HCT116 (cell line): ENCODE measurements around the gene BCAR3. TPM values are rescaled to one million over a fixed set of nuclear protein-coding genes. Genes with fewer than 3 reads are reported as not detected.

Experiments used
- ATAC-seq: fragments of 200-7000 bp; cut with Tn5 transposase; 2 replicates; pipeline ENCODE4 v1.9.1; 2020; ENCODE audit warnings: mild to moderate bottlenecking, moderate library complexity
- BruUV-seq: library from RNA; stranded (reverse); fragments of 400-500 nt; replicated peaks from 2 replicates; lab custom pipeline; 2021; lab: Mats Ljungman, UMichigan
- CTCF ChIA-PET: fragments of 300-600 bp; sonication (Branson Sonifier 250); formaldehyde crosslinking; loops from one replicate; lab custom pipeline; 2021; ENCODE audit warnings: antibody characterized with exemption; lab: Charles Lee
- POLR2A ChIA-PET: fragments of 300-600, 350-600 bp; sonication (Branson Sonifier 250); formaldehyde crosslinking; loops from one replicate; lab custom pipeline; 2021; ENCODE audit warnings: antibody characterized with exemption; lab: Charles Lee
- RAD21 ChIA-PET, 2 experiments: fragments of 300-600 bp; sonication (Branson Sonifier 250); formaldehyde crosslinking; loops; one replicate each; lab custom pipeline; 2023; ENCODE audit warnings: low total read pairs in 2 of 2; ENCODE audit not compliant: uncharacterized antibody in 2 of 2, unreplicated experiment in 2 of 2, low non-redundant PET in 1 of 2; lab: Charles Lee
- DNase-seq: peaks from one replicate; pipeline ENCODE4 v3.0.0-alpha.2; 2010; ENCODE audit warnings: low read depth, low spot score
- H2AFZ ChIP-seq: fragments of 200-600 bp; shearing (Covaris generic), sonication (generic); 2 replicates; pipeline ENCODE4 v1.6.1; 2017; ENCODE audit warnings: low read depth, mixed run types, mixed read lengths, antibody characterized with exemption, low read length; ENCODE audit not compliant: poor library complexity, severe bottlenecking
- H3K27ac ChIP-seq: 2 replicates; pipeline ENCODE4 v1.5.1; 2012; ENCODE audit warnings: low read depth, low read length
- H3K27me3 ChIP-seq: fragments of 200-600 bp; sonication (generic); 2 replicates; pipeline ENCODE4 v1.6.1; 2016; ENCODE audit warnings: mixed run types, low read length, mixed read lengths; ENCODE audit not compliant: insufficient read depth
- H3K36me3 ChIP-seq, 2 experiments: fragments of 200-500 bp in 1 of 2; fragments of 200-600 bp in 1 of 2; sonication (Bioruptor generic) in 1 of 2; sonication (generic) in 1 of 2; 2 replicates each; pipeline versions ENCODE4 v1.5.1 to v1.6.1; 2014 to 2016; ENCODE audit warnings: low read length in 2 of 2, inconsistent platforms in 1 of 2, mixed read lengths in 1 of 2, mixed run types in 1 of 2; ENCODE audit not compliant: insufficient read depth in 2 of 2, control insufficient read depth in 1 of 2
- H3K4me1 ChIP-seq, 2 experiments: fragments of 200-600 bp in 1 of 2; sonication (generic) in 1 of 2; 2 replicates each; pipeline versions ENCODE4 v1.5.1 to v1.6.1; 2012 to 2017; ENCODE audit warnings: low read length in 2 of 2, inconsistent platforms in 1 of 2, mild to moderate bottlenecking in 1 of 2, mixed read lengths in 1 of 2, mixed run types in 1 of 2, moderate library complexity in 1 of 2; ENCODE audit not compliant: insufficient read depth in 2 of 2, control insufficient read depth in 1 of 2
- H3K4me2 ChIP-seq: fragments of 200-600 bp; sonication (generic); 2 replicates; pipeline ENCODE4 v1.6.1; 2017; ENCODE audit warnings: mixed run types, low read length, mixed read lengths
- H3K4me3 ChIP-seq, 2 experiments: fragments of 200-600 bp in 1 of 2; sonication (generic) in 1 of 2; replicated peaks in 1 of 2; 2 replicates each; pipeline ENCODE4 v1.5.1; 2011 to 2016; ENCODE audit warnings: low read length in 2 of 2, control low read depth in 1 of 2, low read depth in 1 of 2, mild to moderate bottlenecking in 1 of 2, mixed read lengths in 1 of 2, mixed run types in 1 of 2
- H3K79me2 ChIP-seq: fragments of 200-600 bp; sonication (generic); 2 replicates; pipeline ENCODE4 v1.6.1; 2017; ENCODE audit warnings: mild to moderate bottlenecking, mixed run types, low read length, moderate library complexity, mixed read lengths; ENCODE audit not compliant: insufficient read depth
- H3K9ac ChIP-seq: fragments of 200-600 bp; sonication (generic); 2 replicates; pipeline ENCODE4 v1.6.1; 2016; ENCODE audit warnings: low read length, mixed read lengths
- H3K9me2 ChIP-seq: fragments of 200-600 bp; sonication (generic), shearing (Covaris generic); 2 replicates; pipeline ENCODE4 v1.6.1; 2017; ENCODE audit warnings: mixed run types, mild to moderate bottlenecking, moderate library complexity; ENCODE audit not compliant: insufficient read depth
- H3K9me3 ChIP-seq, 2 experiments: fragments of 200-500 bp in 1 of 2; fragments of 200-600 bp in 1 of 2; sonication (Bioruptor generic) in 1 of 2; sonication (generic) in 1 of 2; 2 replicates each; pipeline ENCODE4 v1.6.1; 2014 to 2017; ENCODE audit warnings: low read length in 2 of 2, mixed read lengths in 2 of 2, inconsistent platforms in 1 of 2, low read depth in 1 of 2, mild to moderate bottlenecking in 1 of 2, mixed run types in 1 of 2, moderate library complexity in 1 of 2; ENCODE audit not compliant: control insufficient read depth in 1 of 2, insufficient read depth in 1 of 2
- H4K20me1 ChIP-seq: fragments of 200-600 bp; sonication (generic), shearing (Covaris generic); 2 replicates; pipeline ENCODE4 v1.6.1; 2017; ENCODE audit warnings: mixed run types, mild to moderate bottlenecking, moderate library complexity; ENCODE audit not compliant: insufficient read depth
- CBX3 ChIP-seq: IDR thresholded peaks from 2 replicates; pipeline ENCODE4 v1.6.1; 2012; ENCODE audit warnings: low read depth
- CEBPB ChIP-seq: IDR thresholded peaks from 2 replicates; pipeline ENCODE4 v1.6.1; 2012; ENCODE audit warnings: low read depth
- EGR1 ChIP-seq: IDR thresholded peaks from 2 replicates; pipeline ENCODE4 v1.6.1; 2012; ENCODE audit warnings: low read depth
- EZH2 ChIP-seq: fragments of 200-600 bp; sonication (generic); IDR thresholded peaks from 2 replicates; pipeline ENCODE4 v1.6.1; 2017; ENCODE audit warnings: antibody characterized with exemption, mixed run types
- EZH2phosphoT487 ChIP-seq: fragments of 200-600 bp; IDR thresholded peaks from 2 replicates; pipeline ENCODE4 v1.6.1; 2018; ENCODE audit warnings: antibody characterized with exemption, borderline replicate concordance
- FOSL1 ChIP-seq: IDR thresholded peaks from 2 replicates; pipeline ENCODE4 v1.6.1; 2012; ENCODE audit warnings: low read depth
- JUND ChIP-seq: IDR thresholded peaks from 2 replicates; pipeline ENCODE4 v1.6.1; 2012
- POLR2A ChIP-seq: IDR thresholded peaks from 2 replicates; pipeline ENCODE4 v1.7.0; 2011; ENCODE audit warnings: borderline replicate concordance; ENCODE audit not compliant: insufficient read depth, insufficient read length; ENCODE audit errors: extremely low read depth
- POLR2AphosphoS5 ChIP-seq: IDR thresholded peaks from 2 replicates; pipeline ENCODE4 v1.6.1; 2011; ENCODE audit warnings: mild to moderate bottlenecking, low read depth, low read length, moderate library complexity
- RAD21 ChIP-seq: IDR thresholded peaks from 2 replicates; pipeline ENCODE4 v1.6.1; 2012; ENCODE audit warnings: low read depth, mild to moderate bottlenecking
- SIN3A ChIP-seq: IDR thresholded peaks from 2 replicates; pipeline ENCODE4 v1.6.1; 2012; ENCODE audit warnings: low read depth
- SP1 ChIP-seq: IDR thresholded peaks from 2 replicates; pipeline ENCODE4 v1.6.1; 2012; ENCODE audit warnings: low read depth
- TCF7L2 ChIP-seq: IDR thresholded peaks from 2 replicates; pipeline ENCODE4 v1.7.0; 2011; ENCODE audit warnings: borderline replicate concordance, inconsistent platforms; ENCODE audit not compliant: insufficient read depth, insufficient read length; ENCODE audit errors: extremely low read depth
- YY1 ChIP-seq: IDR thresholded peaks from 2 replicates; pipeline ENCODE4 v1.6.1; 2011; ENCODE audit warnings: low read length, low read depth, moderate library complexity, mild to moderate bottlenecking; ENCODE audit not compliant: insufficient replicate concordance; ENCODE audit errors: extremely low read depth
- intact Hi-C: fragments of 100-400 bp; cut with micrococcal nuclease; formaldehyde crosslinking; loops from 2 replicates; pipeline ENCODE4 v1.10.0; 2022
- total RNA-seq: library from RNA; stranded (reverse); gene quantifications from one replicate; pipeline ENCODE4 v1.2.1, GENCODE V29; 2021; ENCODE audit not compliant: unreplicated experiment
- TF ChIP-seq, protein P1 (sequence below): IDR thresholded peaks from 2 replicates; pipeline ENCODE4 v1.6.1; 2012
- TF ChIP-seq, protein P2 (sequence below): IDR thresholded peaks from 2 replicates; pipeline ENCODE4 v1.6.1; 2011; ENCODE audit warnings: mild to moderate bottlenecking, low read length, moderate library complexity; ENCODE audit not compliant: insufficient replicate concordance; ENCODE audit errors: extremely low read depth
- TF ChIP-seq, protein P3 (sequence below), 3 experiments: fragments of 200-600 bp in 1 of 3; sonication (generic) in 1 of 3; IDR thresholded peaks in 2 of 3; conservative IDR thresholded peaks in 1 of 3; 2 replicates each; pipeline ENCODE4 v1.5.1; 2012 to 2017; ENCODE audit warnings: low read depth in 2 of 3, low read length in 2 of 3, antibody characterized with exemption in 1 of 3, borderline replicate concordance in 1 of 3, control low read depth in 1 of 3, mild to moderate bottlenecking in 1 of 3, mixed read lengths in 1 of 3, mixed run types in 1 of 3, moderate library complexity in 1 of 3; ENCODE audit not compliant: insufficient read depth in 1 of 3

Gene BCAR3
- total RNA-seq, 1 experiment from 2014 or later = 24.5 TPM

DNA sequence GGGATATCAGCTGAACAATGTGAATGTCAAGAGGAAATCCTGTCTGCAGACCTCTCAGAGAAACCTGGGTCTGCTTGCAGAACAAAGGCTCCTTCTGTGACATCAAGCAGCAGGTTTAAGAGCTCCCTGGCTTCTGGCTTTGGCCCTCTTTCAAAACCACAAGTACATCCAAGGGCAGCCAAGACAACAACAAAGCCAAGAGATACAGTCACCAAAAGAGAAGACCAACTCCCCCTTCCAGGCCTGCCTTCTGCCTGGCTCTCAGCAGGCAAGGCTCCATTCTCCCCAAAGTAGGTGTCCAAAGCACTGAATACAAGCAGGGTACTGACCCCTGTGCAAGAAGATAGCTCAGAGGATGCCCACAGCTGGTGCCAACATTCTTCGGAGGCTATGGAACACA, 11.5 kb downstream of the BCAR3 start:
- ATAC-seq = peak; percentile 83
- BruUV-seq = no TSS peak
- peaks cover 13% of the 10 kb centered on the region; the same call in 1 of the 2 replicates for H4K20me1 ChIP-seq
- peak; percentile 68 for DNase-seq
- H3K79me2 ChIP-seq = peaks cover 96% of the 10 kb centered on the region
- peaks cover 0 to 53% of the 10 kb centered on the region in 2 experiments; a peak in 2 of 4 replicates for H3K36me3 ChIP-seq
- no peaks in the 10 kb centered on the region for H3K27me3 ChIP-seq
- TF ChIP-seq, protein P1, sequence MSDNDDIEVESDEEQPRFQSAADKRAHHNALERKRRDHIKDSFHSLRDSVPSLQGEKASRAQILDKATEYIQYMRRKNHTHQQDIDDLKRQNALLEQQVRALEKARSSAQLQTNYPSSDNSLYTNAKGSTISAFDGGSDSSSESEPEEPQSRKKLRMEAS = no peak; the same call in 1 of the 2 replicates
- TF ChIP-seq POLR2AphosphoS5 (no peak), CEBPB (0 out of 2 replicates have a peak, but pooled peaks have one; percentile 26), FOSL1 (no peak), CBX3 (no peak), POLR2A (no peak), EZH2 (no peak), YY1 (no peak), TCF7L2 (peak; percentile 77), EGR1 (no peak), SIN3A (no peak), RAD21 (0 out of 2 replicates have a peak, but pooled peaks have one; percentile 0), SP1 (peak; percentile 51), JUND (no peak; the same call in 1 of the 2 replicates), EZH2phosphoT487 (no peak)
- TF ChIP-seq, protein P2, sequence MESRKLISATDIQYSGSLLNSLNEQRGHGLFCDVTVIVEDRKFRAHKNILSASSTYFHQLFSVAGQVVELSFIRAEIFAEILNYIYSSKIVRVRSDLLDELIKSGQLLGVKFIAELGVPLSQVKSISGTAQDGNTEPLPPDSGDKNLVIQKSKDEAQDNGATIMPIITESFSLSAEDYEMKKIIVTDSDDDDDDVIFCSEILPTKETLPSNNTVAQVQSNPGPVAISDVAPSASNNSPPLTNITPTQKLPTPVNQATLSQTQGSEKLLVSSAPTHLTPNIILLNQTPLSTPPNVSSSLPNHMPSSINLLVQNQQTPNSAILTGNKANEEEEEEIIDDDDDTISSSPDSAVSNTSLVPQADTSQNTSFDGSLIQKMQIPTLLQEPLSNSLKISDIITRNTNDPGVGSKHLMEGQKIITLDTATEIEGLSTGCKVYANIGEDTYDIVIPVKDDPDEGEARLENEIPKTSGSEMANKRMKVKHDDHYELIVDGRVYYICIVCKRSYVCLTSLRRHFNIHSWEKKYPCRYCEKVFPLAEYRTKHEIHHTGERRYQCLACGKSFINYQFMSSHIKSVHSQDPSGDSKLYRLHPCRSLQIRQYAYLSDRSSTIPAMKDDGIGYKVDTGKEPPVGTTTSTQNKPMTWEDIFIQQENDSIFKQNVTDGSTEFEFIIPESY = no peak
- TF ChIP-seq, protein P3, sequence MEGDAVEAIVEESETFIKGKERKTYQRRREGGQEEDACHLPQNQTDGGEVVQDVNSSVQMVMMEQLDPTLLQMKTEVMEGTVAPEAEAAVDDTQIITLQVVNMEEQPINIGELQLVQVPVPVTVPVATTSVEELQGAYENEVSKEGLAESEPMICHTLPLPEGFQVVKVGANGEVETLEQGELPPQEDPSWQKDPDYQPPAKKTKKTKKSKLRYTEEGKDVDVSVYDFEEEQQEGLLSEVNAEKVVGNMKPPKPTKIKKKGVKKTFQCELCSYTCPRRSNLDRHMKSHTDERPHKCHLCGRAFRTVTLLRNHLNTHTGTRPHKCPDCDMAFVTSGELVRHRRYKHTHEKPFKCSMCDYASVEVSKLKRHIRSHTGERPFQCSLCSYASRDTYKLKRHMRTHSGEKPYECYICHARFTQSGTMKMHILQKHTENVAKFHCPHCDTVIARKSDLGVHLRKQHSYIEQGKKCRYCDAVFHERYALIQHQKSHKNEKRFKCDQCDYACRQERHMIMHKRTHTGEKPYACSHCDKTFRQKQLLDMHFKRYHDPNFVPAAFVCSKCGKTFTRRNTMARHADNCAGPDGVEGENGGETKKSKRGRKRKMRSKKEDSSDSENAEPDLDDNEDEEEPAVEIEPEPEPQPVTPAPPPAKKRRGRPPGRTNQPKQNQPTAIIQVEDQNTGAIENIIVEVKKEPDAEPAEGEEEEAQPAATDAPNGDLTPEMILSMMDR (IDR thresholded peaks at IDR 0.05 in 2 of 3, conservative IDR thresholded peaks at IDR 0.05 in 1 of 3; ENCODE audit: borderline replicate concordance in 1 of 3, insufficient read depth in 1 of 3, low read depth in 2 of 3, low read length in 2 of 3) = no peak
- no peak overlapping the region for H3K9ac ChIP-seq
- RAD21 ChIA-PET = no interaction called here
- H3K9me2 ChIP-seq = no peaks in the 10 kb centered on the region
- peak overlapping the region; percentile 22 for H3K4me2 ChIP-seq
- no peaks in the 10 kb centered on the region for H3K9me3 ChIP-seq
- no peak overlapping the region for H3K4me3 ChIP-seq
- H3K4me1 ChIP-seq = peaks cover 48 to 84% of the 10 kb centered on the region in 2 experiments
- no peak overlapping the region for H3K27ac ChIP-seq
- no peak overlapping the region for H2AFZ ChIP-seq
- CTCF ChIA-PET = interaction anchor here (1.6 kb wide), 1 partner anchor 144 kb away, joined by 7 read pairs; no protein-coding TSS in a partner anchor
- POLR2A ChIA-PET = interaction anchor here (1.1 to 1.2 kb wide), 2 partner anchors 14 to 24 kb away, joined by 3 to 4 read pairs; no protein-coding TSS in a partner anchor
- intact Hi-C loops = no loop called here
